HepG2 (cell line): ENCODE data around the gene SLC13A3. TPM values are rescaled to one million over a fixed set of nuclear protein-coding genes. Genes with fewer than 3 reads are reported as not detected.

Experiments used
- ATAC-seq: fragments of 200-7000 bp; cut with Tn5 transposase; 3 replicates; pipeline ENCODE4 v1.9.1; 2020; ENCODE audit warnings: mild to moderate bottlenecking, moderate library complexity
- BruUV-seq: library from RNA; stranded (reverse); fragments of 400-500 nt; replicated peaks from 2 replicates; lab custom pipeline; 2021; lab: Mats Ljungman, UMichigan
- CTCF ChIA-PET: fragments of 300-600 bp; formaldehyde crosslinking; extraction: SDS; loops from one replicate; lab custom pipeline; 2021; ENCODE audit warnings: low total read pairs, inconsistent platforms, low intra/inter-chr PET ratio; lab: Yijun Ruan, JAX
- POLR2A ChIA-PET: fragments of 350-600 bp; sonication (Branson Sonifier 250); formaldehyde crosslinking; loops from one replicate; lab custom pipeline; 2020; ENCODE audit warnings: antibody characterized with exemption, inconsistent platforms; lab: Yijun Ruan, JAX
- DNase-seq: peaks from one replicate; pipeline ENCODE4 v3.0.0-alpha.2; 2015; ENCODE audit warnings: low spot score
- FAIRE-seq: peaks from 3 replicates; lab custom pipeline; 2011; peaks lifted over from hg19 to GRCh38; lab: Jason Lieb, UNC
- H2AFZ ChIP-seq: one replicate; pipeline ENCODE4 v1.6.1; 2011; ENCODE audit warnings: low read length, inconsistent platforms
- H3K27ac ChIP-seq: fragments of 300-600 bp; 3 replicates; pipeline ENCODE4 v1.8.0; 2011; ENCODE audit warnings: mixed run types, mild to moderate bottlenecking, mixed read lengths, low read length, inconsistent platforms; ENCODE audit not compliant: insufficient read depth; ENCODE audit errors: extremely low read length
- H3K27me3 ChIP-seq, 2 experiments: fragments of 200-600 bp in 1 of 2; 2 replicates in 1 of 2; 3 replicates in 1 of 2; pipeline versions ENCODE4 v1.6.0 to v1.8.0; 2011; ENCODE audit warnings: low read length in 2 of 2, mild to moderate bottlenecking in 2 of 2, moderate library complexity in 2 of 2, inconsistent platforms in 1 of 2; ENCODE audit not compliant: insufficient read depth in 2 of 2, control insufficient read depth in 1 of 2
- H3K36me3 ChIP-seq, 2 experiments: fragments of 200-600 bp in 1 of 2; replicated peaks in 1 of 2; 2 replicates in 1 of 2; 3 replicates in 1 of 2; pipeline versions ENCODE4 v1.5.1 to v1.8.0; 2011; ENCODE audit warnings: low read length in 2 of 2, inconsistent platforms in 1 of 2; ENCODE audit not compliant: insufficient read depth in 2 of 2, control insufficient read depth in 1 of 2
- H3K4me1 ChIP-seq: 2 replicates; pipeline ENCODE4 v1.5.1; 2012; ENCODE audit warnings: low read length, inconsistent platforms; ENCODE audit not compliant: insufficient read depth
- H3K4me2 ChIP-seq: 2 replicates; pipeline ENCODE4 v1.6.0; 2011; ENCODE audit warnings: low read depth, low read length, inconsistent platforms
- H3K4me3 ChIP-seq, 3 experiments: fragments of 200-600 bp in 1 of 3; sonication (generic), shearing (Covaris generic) in 1 of 3; replicated peaks in 1 of 3; 2 replicates each; pipeline ENCODE4 v1.5.1; 2011 to 2016; ENCODE audit warnings: low read length in 3 of 3, inconsistent platforms in 2 of 3, low read depth in 2 of 3, mild to moderate bottlenecking in 2 of 3, control low read depth in 1 of 3, mixed read lengths in 1 of 3; ENCODE audit not compliant: insufficient read depth in 1 of 3
- H3K79me2 ChIP-seq: one replicate; pipeline ENCODE4 v1.6.1; 2011; ENCODE audit warnings: low read length, inconsistent platforms; ENCODE audit not compliant: insufficient read depth
- H3K9ac ChIP-seq: 2 replicates; pipeline ENCODE4 v1.6.0; 2011; ENCODE audit warnings: mild to moderate bottlenecking, low read depth, low read length, inconsistent platforms; ENCODE audit not compliant: insufficient read depth
- H3K9me3 ChIP-seq: 2 replicates; pipeline ENCODE4 v1.5.1; 2012; ENCODE audit warnings: mild to moderate bottlenecking, low read length
- H4K20me1 ChIP-seq: 2 replicates; pipeline ENCODE4 v1.6.0; 2011; ENCODE audit warnings: inconsistent platforms, mild to moderate bottlenecking, low read length, moderate library complexity; ENCODE audit not compliant: insufficient read depth
- ATF7 ChIP-seq, 2 experiments: fragments of 450-650 bp in 1 of 2; sonication (generic) in 1 of 2; formaldehyde crosslinking in 1 of 2; IDR thresholded peaks; 2 replicates each; pipeline versions ENCODE4 v1.4.0 to v1.6.1; 2016 to 2020; ENCODE audit warnings: antibody characterized with exemption in 1 of 2, mild to moderate bottlenecking in 1 of 2, missing genetic modification reagents in 1 of 2
- CREB1 ChIP-seq, 2 experiments: fragments of 450-650 bp in 1 of 2; IDR thresholded peaks; 2 replicates each; pipeline ENCODE4 v1.6.1; 2016 to 2017; ENCODE audit warnings: control low read depth in 1 of 2, mild to moderate bottlenecking in 1 of 2, missing compliant biosample characterization in 1 of 2, missing genetic modification characterization in 1 of 2
- E2F5 ChIP-seq: sonication (generic); formaldehyde crosslinking; conservative IDR thresholded peaks from 2 replicates; pipeline ENCODE4 v1.4.0; 2020; ENCODE audit warnings: missing genetic modification reagents
- HOXA9 ChIP-seq: sonication (generic); formaldehyde crosslinking; IDR thresholded peaks from 2 replicates; pipeline ENCODE4 v1.8.1; 2022; ENCODE audit warnings: missing genetic modification reagents, mild to moderate bottlenecking, moderate library complexity, borderline replicate concordance
- KDM3A ChIP-seq: IDR thresholded peaks from 2 replicates; pipeline ENCODE4 v1.6.1; 2018; ENCODE audit warnings: low read depth, missing compliant biosample characterization
- LCORL ChIP-seq, 2 experiments: fragments of 450-650 bp in 1 of 2; sonication (generic) in 1 of 2; formaldehyde crosslinking in 1 of 2; IDR thresholded peaks; 2 replicates each; pipeline versions ENCODE4 v1.5.0 to v1.6.1; 2017 to 2020; ENCODE audit warnings: antibody characterized with exemption in 1 of 2, missing genetic modification reagents in 1 of 2
- MTF2 ChIP-seq: sonication (generic); formaldehyde crosslinking; IDR thresholded peaks from 2 replicates; pipeline ENCODE4 v1.5.0; 2020; ENCODE audit warnings: missing genetic modification reagents, borderline replicate concordance
- MYNN ChIP-seq: sonication (generic); formaldehyde crosslinking; IDR thresholded peaks from 2 replicates; pipeline ENCODE4 v1.4.0; 2020; ENCODE audit warnings: mild to moderate bottlenecking, low read depth, missing genetic modification reagents
- PITX1 ChIP-seq: sonication (generic); formaldehyde crosslinking; IDR thresholded peaks from 2 replicates; pipeline ENCODE4 v1.5.1; 2020; ENCODE audit warnings: mild to moderate bottlenecking, missing genetic modification reagents
- PRPF4 ChIP-seq: fragments of 200-400 bp; formaldehyde crosslinking; IDR thresholded peaks from 2 replicates; pipeline ENCODE4 v1.6.1; 2016; ENCODE audit warnings: low read length, low read depth; ENCODE audit not compliant: poor library complexity, severe bottlenecking
- SIN3A ChIP-seq: IDR thresholded peaks from 2 replicates; pipeline ENCODE4 v1.6.1; 2011; ENCODE audit warnings: low read depth, mild to moderate bottlenecking, control low read depth, low read length, borderline replicate concordance
- TERF1 ChIP-seq: sonication (generic); formaldehyde crosslinking; IDR thresholded peaks from 2 replicates; pipeline ENCODE4 v1.8.0; 2022; ENCODE audit warnings: mild to moderate bottlenecking, missing genetic modification reagents, moderate library complexity
- ZBTB21 ChIP-seq: sonication (generic); formaldehyde crosslinking; IDR thresholded peaks from 2 replicates; pipeline ENCODE4 v1.4.0; 2020; ENCODE audit warnings: missing genetic modification reagents
- ZFP37 ChIP-seq: sonication (generic); formaldehyde crosslinking; IDR thresholded peaks from 2 replicates; pipeline ENCODE4 v1.4.0; 2020; ENCODE audit warnings: missing genetic modification reagents, borderline replicate concordance
- ZNF326 ChIP-seq: sonication (generic); formaldehyde crosslinking; IDR thresholded peaks from 2 replicates; pipeline ENCODE4 v1.4.0; 2020; ENCODE audit warnings: missing genetic modification reagents, borderline replicate concordance
- ZNF446 ChIP-seq: sonication (generic); formaldehyde crosslinking; IDR thresholded peaks from 2 replicates; pipeline ENCODE4 v1.5.0; 2020; ENCODE audit warnings: mild to moderate bottlenecking, missing genetic modification reagents
- ZSCAN29 ChIP-seq: sonication (generic); formaldehyde crosslinking; conservative IDR thresholded peaks from 2 replicates; pipeline ENCODE4 v1.4.0; 2020; ENCODE audit warnings: mild to moderate bottlenecking, missing genetic modification reagents
- ZUFSP ChIP-seq: sonication (generic); formaldehyde crosslinking; IDR thresholded peaks from 2 replicates; pipeline ENCODE4 v1.9.0; 2021; ENCODE audit warnings: missing genetic modification reagents, mild to moderate bottlenecking, borderline replicate concordance
- WGBS: methylation state at CpG from one replicate; pipeline ENCODE4 v1.1.6; 2017; ENCODE audit warnings: low lambda C conversion rate; 5-methylcytosine and 5-hydroxymethylcytosine counted together
- in situ Hi-C: cut with HindIII; loops from 2 replicates; pipeline ENCODE4 v1.10.0; 2017; ENCODE audit warnings: low pct_unique_long_range_greater_than_20kb; ENCODE audit not compliant: extremely low pct_ligation_motif_present
- intact Hi-C: fragments of 100-400 bp; cut with micrococcal nuclease; formaldehyde crosslinking; loops from one replicate; pipeline ENCODE4 v1.10.0; 2022; ENCODE audit not compliant: unreplicated experiment
- polyA plus RNA-seq, 8 experiments: library from polyadenylated mRNA; depleted of rRNA in 3 of 8; stranded (reverse) in 7 of 8; unstranded in 1 of 8; fragments of >200 nt; fragmentation: Illumina TruSeq in 4 of 8; extraction: Trizol in 4 of 8; gene quantifications; 2 replicates each; pipeline versions ENCODE4 v1.2.1 to v1.2.3, GENCODE V29; 2011 to 2016; ENCODE audit warnings: low read depth in 4 of 8, missing spikeins in 1 of 8, mixed read lengths in 1 of 8; ENCODE audit not compliant: insufficient read depth in 1 of 8
- total RNA-seq, 5 experiments: library from RNA; depleted of rRNA; stranded (reverse); fragments of >200 nt; fragmentation: Illumina TruSeq; extraction: Trizol; gene quantifications; 2 replicates each; pipeline ENCODE4 v1.2.3, GENCODE V29; 2016; ENCODE audit warnings: low read depth in 1 of 5

SLC13A3 gene
- total and polyA plus RNA-seq, 2 of the 13 experiments (the other 11 are each of a cell fraction or from before 2014, with no cell fraction given) = 66.5 to 76.0 TPM

GRCh38 chr20:46609043-46609442, 42.2 kb downstream of the SLC13A3 start:
- no TSS peak for BruUV-seq
- FAIRE-seq = no peak
- CTCF ChIA-PET = no interaction called here
- TF ChIP-seq ZBTB21 (CRISPR knock-in tag) (no peak), SIN3A (no peak), KDM3A (CRISPR knock-in tag) (no peak), ZNF326 (CRISPR knock-in tag) (no peak), E2F5 (CRISPR knock-in tag) (no peak), MTF2 (CRISPR knock-in tag) (0 out of 2 replicates have a peak, but pooled peaks have one; percentile 52), ZFP37 (CRISPR knock-in tag) (no peak), HOXA9 (CRISPR knock-in tag) (no peak), TERF1 (CRISPR knock-in tag) (no peak), ZSCAN29 (CRISPR knock-in tag) (0 out of 2 replicates have a peak, but pooled peaks have one; percentile 40), CREB1 (IDR thresholded peaks at IDR 0.05) (0 out of 2 replicates have a peak, but pooled peaks have one; percentile 2), CREB1 (CRISPR knock-in tag; IDR thresholded peaks at IDR 0.05) (no peak), ATF7 (IDR thresholded peaks at IDR 0.05) (peak; percentile 60; the same call in 1 of the 2 replicates), ATF7 (CRISPR knock-in tag; IDR thresholded peaks at IDR 0.05) (no peak), PITX1 (CRISPR knock-in tag) (no peak), ZUFSP (no peak), MYNN (CRISPR knock-in tag) (no peak), PRPF4 (no peak), LCORL (IDR thresholded peaks at IDR 0.05) (no peak), LCORL (CRISPR knock-in tag; IDR thresholded peaks at IDR 0.05) (0 out of 2 replicates have a peak, but pooled peaks have one; percentile 24), ZNF446 (CRISPR knock-in tag) (no peak)

More at GRCh38 chr20:46609043-46609442, 42.2 kb downstream of the SLC13A3 start:
- no peaks in the 10 kb centered on the region for H3K9me3 ChIP-seq
- peaks cover 60% of the 10 kb centered on the region for H3K4me1 ChIP-seq
- intact Hi-C loops = loop anchor here (2.0 kb wide), 1 partner anchor 42 kb away; the partner anchor contains the start of gene SLC13A3
- no peak overlapping the region for H2AFZ ChIP-seq
- H3K36me3 ChIP-seq = peaks cover 17 to 35% of the 10 kb centered on the region in 2 experiments
- H3K4me2 ChIP-seq = no peak overlapping the region
- no peak for DNase-seq
- no peak overlapping the region for H3K4me3 ChIP-seq
- in situ Hi-C loops = no loop called here
- no peaks in the 10 kb centered on the region for H3K27me3 ChIP-seq
- no peaks in the 10 kb centered on the region for H3K79me2 ChIP-seq
- no peak for ATAC-seq
- peak overlapping the region; percentile 80 for H3K27ac ChIP-seq
- H3K9ac ChIP-seq = peak overlapping the region; percentile 27; the same call in 1 of the 2 replicates
- POLR2A ChIA-PET = interaction anchor here (0.9 to 1.5 kb wide), 3 partner anchors 32 to 96 kb away, joined by 3 to 4 read pairs (median 4); no protein-coding TSS in a partner anchor
- no peaks in the 10 kb centered on the region for H4K20me1 ChIP-seq
- 99% methylated on average over 4 of the region's 4 CpGs for WGBS
